GM12878 (cell line): ENCODE measurements around the gene KHK. TPM values are rescaled to one million over a fixed set of nuclear protein-coding genes. Genes with fewer than 3 reads are reported as not detected.

Source experiments
- BCL11A ChIP-seq: IDR thresholded peaks from 2 replicates; pipeline ENCODE4 v1.6.1; 2011; ENCODE audit warnings: low read depth, low read length
- CHD1 ChIP-seq: IDR thresholded peaks from 2 replicates; pipeline ENCODE4 v1.6.1; 2012; ENCODE audit warnings: low read depth, low read length, improper control_type of control experiment
- DPF2 ChIP-seq: fragments of 450-650 bp; IDR thresholded peaks from 2 replicates; pipeline ENCODE4 v1.6.1; 2017; ENCODE audit warnings: mild to moderate bottlenecking
- LARP7 ChIP-seq: fragments of 450-650 bp; IDR thresholded peaks from 2 replicates; pipeline ENCODE4 v1.6.1; 2017; ENCODE audit warnings: mild to moderate bottlenecking
- MEF2A ChIP-seq: IDR thresholded peaks from 2 replicates; pipeline ENCODE4 v1.6.1; 2011; ENCODE audit warnings: low read depth, mild to moderate bottlenecking, low read length, moderate library complexity; ENCODE audit not compliant: insufficient read depth
- MTA3 ChIP-seq: IDR thresholded peaks from 2 replicates; pipeline ENCODE4 v1.6.1; 2012; ENCODE audit warnings: low read length, inconsistent platforms, borderline replicate concordance
- NFYA ChIP-seq: IDR thresholded peaks from 2 replicates; pipeline ENCODE4 v1.6.1; 2011; ENCODE audit warnings: low read depth, mild to moderate bottlenecking, low read length, improper control_type of control experiment, borderline replicate concordance
- PKNOX1 ChIP-seq: fragments of 450-650 bp; IDR thresholded peaks from 2 replicates; pipeline ENCODE4 v1.6.1; 2016; ENCODE audit warnings: mild to moderate bottlenecking
- RAD21 ChIP-seq: IDR thresholded peaks from 2 replicates; pipeline ENCODE4 v1.6.1; 2011; ENCODE audit warnings: mild to moderate bottlenecking, low read depth, low read length, moderate library complexity; ENCODE audit not compliant: insufficient read depth
- RAD51 ChIP-seq: fragments of 450-650 bp; IDR thresholded peaks from 2 replicates; pipeline ENCODE4 v1.6.1; 2016; ENCODE audit warnings: moderate library complexity, mild to moderate bottlenecking, inconsistent platforms
- SUZ12 ChIP-seq: fragments of 200-600 bp; sonication (generic); IDR thresholded peaks from one replicate; pipeline ENCODE4 v1.6.1; 2018; ENCODE audit warnings: antibody characterized with exemption, mild to moderate bottlenecking; ENCODE audit not compliant: unreplicated experiment
- YY1 ChIP-seq: IDR thresholded peaks from 2 replicates; pipeline ENCODE4 v1.6.1; 2011; ENCODE audit warnings: low read depth, mild to moderate bottlenecking, low read length
- polyA plus RNA-seq, 11 experiments: library from polyadenylated mRNA; depleted of rRNA in 4 of 11; unstranded in 6 of 11; stranded (reverse) in 5 of 11; fragments of >200 nt; fragmentation: Nextera tagmentation in 4 of 11; fragmentation: Illumina TruSeq in 1 of 11; extraction: Ambion mirVana in 4 of 11; extraction: Trizol in 1 of 11; gene quantifications; 1 replicate in 1 of 11; 2 replicates in 10 of 11; pipeline versions ENCODE4 v1.2.1 to v1.2.3, GENCODE V29; 2011 to 2016; ENCODE audit warnings: inconsistent platforms in 2 of 11, missing spikeins in 2 of 11, low read depth in 1 of 11
- total RNA-seq, 4 experiments: library from RNA; depleted of rRNA in 3 of 4; stranded (reverse); fragments of >200 nt in 3 of 4; fragmentation: Illumina TruSeq in 1 of 4; extraction: Trizol in 1 of 4; gene quantifications; 2 replicates each; pipeline versions ENCODE4 v1.2.1 to v1.2.3, GENCODE V29; 2013 to 2021
- TF ChIP-seq, protein P1 (sequence below): fragments of 450-650 bp; IDR thresholded peaks from 2 replicates; pipeline ENCODE4 v1.6.1; 2017; ENCODE audit warnings: mild to moderate bottlenecking, moderate library complexity
- TF ChIP-seq, protein P2 (sequence below): fragments of 450-650 bp; IDR thresholded peaks from 2 replicates; pipeline ENCODE4 v1.6.1; 2017; ENCODE audit warnings: mild to moderate bottlenecking, moderate library complexity
- TF ChIP-seq, protein P3 (sequence below): IDR thresholded peaks from 2 replicates; pipeline ENCODE4 v1.6.1; 2011; ENCODE audit warnings: borderline replicate concordance, low read depth, mild to moderate bottlenecking, moderate library complexity, mixed read lengths, low read length; ENCODE audit not compliant: insufficient read depth; ENCODE audit errors: extremely low read length

Gene KHK
- total and polyA plus RNA-seq, 10 of the 15 experiments (the other 5 are each of a cell fraction or from before 2014, with no cell fraction given), result 0.31 to 11.8 (median 3.9) TPM

- TF ChIP-seq BCL11A (no peak), SUZ12 (no peak), MTA3 (no peak), RAD51 (no peak), PKNOX1 (no peak), LARP7 (peak; percentile 71; the same call in 1 of the 2 replicates), NFYA (no peak), DPF2 (peak; percentile 52; the same call in 1 of the 2 replicates), MEF2A (no peak), YY1 (no peak), CHD1 (no peak), RAD21 (peak; percentile 45; the same call in 1 of the 2 replicates)
- TF ChIP-seq, protein P1, sequence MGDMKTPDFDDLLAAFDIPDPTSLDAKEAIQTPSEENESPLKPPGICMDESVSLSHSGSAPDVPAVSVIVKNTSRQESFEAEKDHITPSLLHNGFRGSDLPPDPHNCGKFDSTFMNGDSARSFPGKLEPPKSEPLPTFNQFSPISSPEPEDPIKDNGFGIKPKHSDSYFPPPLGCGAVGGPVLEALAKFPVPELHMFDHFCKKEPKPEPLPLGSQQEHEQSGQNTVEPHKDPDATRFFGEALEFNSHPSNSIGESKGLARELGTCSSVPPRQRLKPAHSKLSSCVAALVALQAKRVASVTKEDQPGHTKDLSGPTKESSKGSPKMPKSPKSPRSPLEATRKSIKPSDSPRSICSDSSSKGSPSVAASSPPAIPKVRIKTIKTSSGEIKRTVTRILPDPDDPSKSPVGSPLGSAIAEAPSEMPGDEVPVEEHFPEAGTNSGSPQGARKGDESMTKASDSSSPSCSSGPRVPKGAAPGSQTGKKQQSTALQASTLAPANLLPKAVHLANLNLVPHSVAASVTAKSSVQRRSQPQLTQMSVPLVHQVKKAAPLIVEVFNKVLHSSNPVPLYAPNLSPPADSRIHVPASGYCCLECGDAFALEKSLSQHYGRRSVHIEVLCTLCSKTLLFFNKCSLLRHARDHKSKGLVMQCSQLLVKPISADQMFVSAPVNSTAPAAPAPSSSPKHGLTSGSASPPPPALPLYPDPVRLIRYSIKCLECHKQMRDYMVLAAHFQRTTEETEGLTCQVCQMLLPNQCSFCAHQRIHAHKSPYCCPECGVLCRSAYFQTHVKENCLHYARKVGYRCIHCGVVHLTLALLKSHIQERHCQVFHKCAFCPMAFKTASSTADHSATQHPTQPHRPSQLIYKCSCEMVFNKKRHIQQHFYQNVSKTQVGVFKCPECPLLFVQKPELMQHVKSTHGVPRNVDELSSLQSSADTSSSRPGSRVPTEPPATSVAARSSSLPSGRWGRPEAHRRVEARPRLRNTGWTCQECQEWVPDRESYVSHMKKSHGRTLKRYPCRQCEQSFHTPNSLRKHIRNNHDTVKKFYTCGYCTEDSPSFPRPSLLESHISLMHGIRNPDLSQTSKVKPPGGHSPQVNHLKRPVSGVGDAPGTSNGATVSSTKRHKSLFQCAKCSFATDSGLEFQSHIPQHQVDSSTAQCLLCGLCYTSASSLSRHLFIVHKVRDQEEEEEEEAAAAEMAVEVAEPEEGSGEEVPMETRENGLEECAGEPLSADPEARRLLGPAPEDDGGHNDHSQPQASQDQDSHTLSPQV, result no peak
- TF ChIP-seq, protein P2, sequence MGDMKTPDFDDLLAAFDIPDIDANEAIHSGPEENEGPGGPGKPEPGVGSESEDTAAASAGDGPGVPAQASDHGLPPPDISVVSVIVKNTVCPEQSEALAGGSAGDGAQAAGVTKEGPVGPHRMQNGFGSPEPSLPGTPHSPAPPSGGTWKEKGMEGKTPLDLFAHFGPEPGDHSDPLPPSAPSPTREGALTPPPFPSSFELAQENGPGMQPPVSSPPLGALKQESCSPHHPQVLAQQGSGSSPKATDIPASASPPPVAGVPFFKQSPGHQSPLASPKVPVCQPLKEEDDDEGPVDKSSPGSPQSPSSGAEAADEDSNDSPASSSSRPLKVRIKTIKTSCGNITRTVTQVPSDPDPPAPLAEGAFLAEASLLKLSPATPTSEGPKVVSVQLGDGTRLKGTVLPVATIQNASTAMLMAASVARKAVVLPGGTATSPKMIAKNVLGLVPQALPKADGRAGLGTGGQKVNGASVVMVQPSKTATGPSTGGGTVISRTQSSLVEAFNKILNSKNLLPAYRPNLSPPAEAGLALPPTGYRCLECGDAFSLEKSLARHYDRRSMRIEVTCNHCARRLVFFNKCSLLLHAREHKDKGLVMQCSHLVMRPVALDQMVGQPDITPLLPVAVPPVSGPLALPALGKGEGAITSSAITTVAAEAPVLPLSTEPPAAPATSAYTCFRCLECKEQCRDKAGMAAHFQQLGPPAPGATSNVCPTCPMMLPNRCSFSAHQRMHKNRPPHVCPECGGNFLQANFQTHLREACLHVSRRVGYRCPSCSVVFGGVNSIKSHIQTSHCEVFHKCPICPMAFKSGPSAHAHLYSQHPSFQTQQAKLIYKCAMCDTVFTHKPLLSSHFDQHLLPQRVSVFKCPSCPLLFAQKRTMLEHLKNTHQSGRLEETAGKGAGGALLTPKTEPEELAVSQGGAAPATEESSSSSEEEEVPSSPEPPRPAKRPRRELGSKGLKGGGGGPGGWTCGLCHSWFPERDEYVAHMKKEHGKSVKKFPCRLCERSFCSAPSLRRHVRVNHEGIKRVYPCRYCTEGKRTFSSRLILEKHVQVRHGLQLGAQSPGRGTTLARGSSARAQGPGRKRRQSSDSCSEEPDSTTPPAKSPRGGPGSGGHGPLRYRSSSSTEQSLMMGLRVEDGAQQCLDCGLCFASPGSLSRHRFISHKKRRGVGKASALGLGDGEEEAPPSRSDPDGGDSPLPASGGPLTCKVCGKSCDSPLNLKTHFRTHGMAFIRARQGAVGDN, result peak; percentile 83
- TF ChIP-seq, protein P3, sequence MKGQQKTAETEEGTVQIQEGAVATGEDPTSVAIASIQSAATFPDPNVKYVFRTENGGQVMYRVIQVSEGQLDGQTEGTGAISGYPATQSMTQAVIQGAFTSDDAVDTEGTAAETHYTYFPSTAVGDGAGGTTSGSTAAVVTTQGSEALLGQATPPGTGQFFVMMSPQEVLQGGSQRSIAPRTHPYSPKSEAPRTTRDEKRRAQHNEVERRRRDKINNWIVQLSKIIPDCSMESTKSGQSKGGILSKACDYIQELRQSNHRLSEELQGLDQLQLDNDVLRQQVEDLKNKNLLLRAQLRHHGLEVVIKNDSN, result no peak
Observed at GRCh38 chr2:27133905-27134780, 47.6 kb downstream of the KHK start, which contains the start of gene PREB (continued).
